H1 (cell line): ENCODE data around the gene PKM. TPM values are rescaled to one million over a fixed set of nuclear protein-coding genes. Genes with fewer than 3 reads are reported as not detected.
A peak's percentile ranks its signal among the peaks of the same experiment; 100 is the strongest.

ENCODE experiments used
- BCL11A ChIP-seq, 2 experiments: IDR thresholded peaks; one replicate each; pipeline ENCODE4 v1.6.1; 2011; ENCODE audit warnings: low read depth in 2 of 2, low read length in 2 of 2, mild to moderate bottlenecking in 2 of 2
- CHD2 ChIP-seq: IDR thresholded peaks from 2 replicates; pipeline ENCODE4 v1.6.1; 2012; ENCODE audit warnings: low read length, improper control_type of control experiment
- CREB1 ChIP-seq: IDR thresholded peaks from 2 replicates; pipeline ENCODE4 v1.6.1; 2012; ENCODE audit warnings: inconsistent platforms
- HDAC2 ChIP-seq, 2 experiments: fragments of 300-600 bp in 1 of 2; sonication (generic) in 1 of 2; IDR thresholded peaks; 2 replicates each; pipeline ENCODE4 v1.6.1; 2011 to 2012; ENCODE audit warnings: low read depth in 2 of 2, low read length in 2 of 2, mild to moderate bottlenecking in 2 of 2, moderate library complexity in 2 of 2, borderline replicate concordance in 1 of 2, inconsistent platforms in 1 of 2
- HDAC6 ChIP-seq: IDR thresholded peaks from one replicate; pipeline ENCODE4 v1.7.1; 2012; ENCODE audit warnings: low read depth, mild to moderate bottlenecking, inconsistent platforms, low read length, moderate library complexity
- JUN ChIP-seq: IDR thresholded peaks from 2 replicates; pipeline ENCODE4 v1.6.1; 2011; ENCODE audit warnings: low read depth, mild to moderate bottlenecking, improper control_type of control experiment, low read length
- KDM1A ChIP-seq: fragments of 200-600, 300-600 bp; sonication (generic); IDR thresholded peaks from 2 replicates; pipeline ENCODE4 v1.7.1; 2016; ENCODE audit warnings: mild to moderate bottlenecking, low read length, borderline replicate concordance
- KDM4A ChIP-seq: IDR thresholded peaks from one replicate; pipeline ENCODE4 v1.7.1; 2012; ENCODE audit warnings: low read depth, mild to moderate bottlenecking, moderate library complexity, low read length, inconsistent platforms; ENCODE audit not compliant: severe bottlenecking
- SIRT6 ChIP-seq: IDR thresholded peaks from one replicate; pipeline ENCODE4 v1.7.1; 2012; ENCODE audit warnings: low read length, inconsistent platforms
- TAF1 ChIP-seq: IDR thresholded peaks from 2 replicates; pipeline ENCODE4 v1.6.1; 2011; ENCODE audit warnings: mild to moderate bottlenecking, low read depth, low read length
- YY1 ChIP-seq: IDR thresholded peaks from 2 replicates; pipeline ENCODE4 v1.6.1; 2011; ENCODE audit warnings: low read depth, mild to moderate bottlenecking, low read length
- polyA plus RNA-seq, 7 experiments: library from polyadenylated mRNA; depleted of rRNA in 3 of 7; stranded (reverse) in 5 of 7; unstranded in 2 of 7; fragments of >200 nt in 5 of 7; fragments of 200-250 nt in 2 of 7; gene quantifications; 1 replicate in 5 of 7; 2 replicates in 1 of 7; 4 replicates in 1 of 7; pipeline versions ENCODE4 v1.2.1 to v1.2.3, GENCODE V29; 2011 to 2013; ENCODE audit warnings: missing spikeins in 2 of 7, mixed read lengths in 2 of 7
- total RNA-seq: library from RNA; stranded (reverse); fragmentation: NEBNext Ultra II Directional; extraction: Animal tissue kit (Norgen Biotek cat#: 25700); gene quantifications from 2 replicates; pipeline ENCODE4 v1.2.1, GENCODE V29; 2021

Gene PKM
- total and polyA plus RNA-seq, 2 of the 8 experiments (the other 6 are each of a cell fraction or from before 2014, with no cell fraction given), result 780 to 856 TPM

GRCh38 chr15:72155635-72156616 is 75.1 kb downstream of the PKM start (continued):
- TF ChIP-seq CREB1, result peak; percentile 49; the same call in 1 of the 2 replicates
- TF ChIP-seq JUN, result no peak
- TF ChIP-seq HDAC2 (IDR thresholded peaks at IDR 0.05; ENCODE audit: borderline replicate concordance in 1 of 2, low read depth in 2 of 2, low read length in 2 of 2), result no peak
- no peak for TF ChIP-seq KDM1A
- no peak for TF ChIP-seq HDAC6
- no peak for TF ChIP-seq CHD2
- no peak for TF ChIP-seq SIRT6
- no peak for TF ChIP-seq BCL11A (IDR thresholded peaks at IDR 0.05; ENCODE audit: low read depth in 2 of 2, low read length in 2 of 2)
- TF ChIP-seq TAF1, result no peak
- no peak for TF ChIP-seq KDM4A
- 0 out of 2 replicates have a peak, but pooled peaks have one; percentile 38 for TF ChIP-seq YY1
